K562 (cell line): ENCODE data around the gene KRTAP13-4. TPM values are rescaled to one million over a fixed set of nuclear protein-coding genes. Genes with fewer than 3 reads are reported as not detected.

Experiments used
- ATAC-seq: fragments of 200-7000 bp; cut with Tn5 transposase; 3 replicates; pipeline ENCODE4 v1.9.1; 2020; ENCODE audit warnings: moderate library complexity
- BruUV-seq: library from RNA; stranded (reverse); fragments of 400-500 nt; replicated peaks from 2 replicates; lab custom pipeline; 2021; lab: Mats Ljungman, UMichigan
- CTCF ChIA-PET: fragments of 300-600 bp; formaldehyde crosslinking; extraction: SDS; loops from one replicate; lab custom pipeline; 2021; ENCODE audit warnings: low intra/inter-chr PET ratio; lab: Yijun Ruan, JAX
- POLR2A ChIA-PET: fragments of 300-600, 350-650 bp; sonication (Branson Sonifier 250); formaldehyde crosslinking; extraction: SDS; loops from one replicate; lab custom pipeline; 2021; ENCODE audit warnings: antibody characterized with exemption, inconsistent platforms; lab: Yijun Ruan, JAX
- DNase-seq, 4 experiments: peaks; one replicate each; pipeline versions ENCODE4 v3.0.0 to v3.0.0-alpha.2; 2011 to 2018; ENCODE audit warnings: low spot score in 3 of 4, mixed read lengths in 3 of 4; ENCODE audit errors: extremely low read depth in 1 of 4
- FAIRE-seq: peaks from 2 replicates; lab custom pipeline; 2011; peaks lifted over from hg19 to GRCh38; lab: Jason Lieb, UNC
- H2AFZ ChIP-seq: 2 replicates; pipeline ENCODE4 v1.6.0; 2011; ENCODE audit warnings: low read depth, low read length, control low read depth, inconsistent platforms
- H3K27ac ChIP-seq: fragments of 200-600 bp; 3 replicates; pipeline ENCODE4 v1.8.0; 2011; ENCODE audit warnings: low read depth, mild to moderate bottlenecking, control low read depth, inconsistent platforms, low read length, moderate library complexity, mixed read lengths; ENCODE audit errors: extremely low read depth
- H3K27me3 ChIP-seq, 2 experiments: fragments of 300-600 bp in 1 of 2; 2 replicates in 1 of 2; 3 replicates in 1 of 2; pipeline versions ENCODE4 v1.6.0 to v1.8.0; 2011; ENCODE audit warnings: inconsistent platforms in 2 of 2, low read length in 2 of 2, mild to moderate bottlenecking in 1 of 2, mixed read lengths in 1 of 2, moderate library complexity in 1 of 2; ENCODE audit not compliant: control insufficient read depth in 2 of 2, insufficient read depth in 2 of 2
- H3K36me3 ChIP-seq: fragments of 300-600 bp; 3 replicates; pipeline ENCODE4 v1.8.0; 2011; ENCODE audit warnings: mild to moderate bottlenecking, low read length, inconsistent platforms; ENCODE audit not compliant: control insufficient read depth, insufficient read depth
- H3K4me1 ChIP-seq, 2 experiments: fragments of 200-600 bp in 1 of 2; replicated peaks in 1 of 2; 2 replicates in 1 of 2; 3 replicates in 1 of 2; pipeline versions ENCODE4 v1.5.1 to v1.8.0; 2011; ENCODE audit warnings: inconsistent platforms in 2 of 2, low read length in 2 of 2, mild to moderate bottlenecking in 1 of 2, mixed read lengths in 1 of 2, moderate library complexity in 1 of 2; ENCODE audit not compliant: control insufficient read depth in 2 of 2, insufficient read depth in 2 of 2
- H3K4me2 ChIP-seq: 2 replicates; pipeline ENCODE4 v1.6.1; 2011; ENCODE audit warnings: low read length, control low read depth, inconsistent platforms, mixed read lengths; ENCODE audit not compliant: insufficient read depth
- H3K4me3 ChIP-seq: fragments of 200-600 bp; sonication (generic), shearing (Covaris generic); 2 replicates; pipeline ENCODE4 v1.5.1; 2016; ENCODE audit warnings: control low read depth, inconsistent platforms
- H3K79me2 ChIP-seq: fragments of 200-600 bp; 3 replicates; pipeline ENCODE4 v1.8.0; 2011; ENCODE audit warnings: low read length, inconsistent platforms; ENCODE audit not compliant: control insufficient read depth, insufficient read depth
- H3K9ac ChIP-seq, 2 experiments: 2 replicates each; pipeline versions ENCODE4 v1.6.0 to v1.6.1; 2011; ENCODE audit warnings: low read depth in 2 of 2, low read length in 2 of 2, control low read depth in 1 of 2, inconsistent platforms in 1 of 2, mild to moderate bottlenecking in 1 of 2, mixed read lengths in 1 of 2; ENCODE audit not compliant: insufficient read depth in 1 of 2
- H3K9me1 ChIP-seq: one replicate; pipeline ENCODE4 v1.6.0; 2011; ENCODE audit warnings: inconsistent platforms, mild to moderate bottlenecking, low read length, moderate library complexity; ENCODE audit not compliant: control insufficient read depth, insufficient read depth
- H3K9me3 ChIP-seq: replicated peaks from 2 replicates; pipeline ENCODE4 v1.5.1; 2011; ENCODE audit warnings: low read depth, low read length, inconsistent platforms; ENCODE audit not compliant: control insufficient read depth, insufficient read depth
- H4K20me1 ChIP-seq: replicated peaks from 2 replicates; pipeline ENCODE4 v1.6.1; 2011; ENCODE audit warnings: low read length, inconsistent platforms, mixed read lengths; ENCODE audit not compliant: control insufficient read depth, insufficient read depth
- ARID3B ChIP-seq: fragments of 250-450 bp; sonication (Bioruptor Pico); IDR thresholded peaks from 2 replicates; pipeline ENCODE4 v1.4.0; 2020; ENCODE audit warnings: borderline replicate concordance
- ELF2 ChIP-seq: fragments of 250-450 bp; sonication (Bioruptor Pico); IDR thresholded peaks from 2 replicates; pipeline ENCODE4 v1.5.0; 2021; ENCODE audit warnings: mild to moderate bottlenecking
- RFX1 ChIP-seq: fragments of 450-650 bp; IDR thresholded peaks from 2 replicates; pipeline ENCODE4 v1.6.1; 2016; ENCODE audit warnings: mild to moderate bottlenecking, moderate library complexity
- SMARCA5 ChIP-seq: fragments of 450-650 bp; IDR thresholded peaks from 2 replicates; pipeline ENCODE4 v1.6.1; 2016
- SRSF7 ChIP-seq: fragments of 200-400 bp; formaldehyde crosslinking; optimal IDR thresholded peaks from 2 replicates; pipeline ENCODE3; 2017; ENCODE audit warnings: mild to moderate bottlenecking, low read depth, low read length
- THAP12 ChIP-seq: fragments of 250-450 bp; sonication (Bioruptor Pico); IDR thresholded peaks from 2 replicates; pipeline ENCODE4 v1.9.0; 2021; ENCODE audit warnings: mild to moderate bottlenecking, inconsistent platforms
- ZNF316 ChIP-seq: fragments of 450-650 bp; IDR thresholded peaks from 2 replicates; pipeline ENCODE4 v1.6.1; 2016
- WGBS: fragments of 100-300 bp; shearing (Covaris generic); methylation state at CpG from one replicate; pipeline ENCODE4 v1.1.6; 2016; ENCODE audit warnings: low coverage, mixed read lengths; ENCODE audit not compliant: insufficient coverage; ENCODE audit errors: missing lambda C conversion rate; 5-methylcytosine and 5-hydroxymethylcytosine counted together
- in situ Hi-C: fragments of 300-500 bp; cut with MboI; formaldehyde crosslinking; loops from 4 replicates; pipeline ENCODE4 v1.15.0; 2018; ENCODE audit warnings: inconsistent platforms, mixed read lengths
- intact Hi-C: fragments of 100-400 bp; cut with micrococcal nuclease; formaldehyde crosslinking; loops from 2 replicates; pipeline ENCODE4 v1.14.2; 2022
- polyA plus RNA-seq, 8 experiments: library from polyadenylated mRNA; depleted of rRNA in 4 of 8; stranded (reverse) in 5 of 8; unstranded in 3 of 8; fragments of >200 nt; fragmentation: Nextera tagmentation in 2 of 8; fragmentation: Illumina TruSeq in 1 of 8; extraction: Ambion mirVana in 2 of 8; extraction: Trizol in 1 of 8; gene quantifications; 2 replicates each; pipeline versions ENCODE4 v1.2.1 to v1.2.3, GENCODE V29; 2011 to 2014; ENCODE audit warnings: inconsistent platforms in 1 of 8, missing spikeins in 1 of 8
- total RNA-seq, 7 experiments: library from RNA; depleted of rRNA in 6 of 7; stranded (reverse); fragments of >200 nt in 6 of 7; fragmentation: Illumina TruSeq in 2 of 7; extraction: Trizol in 2 of 7; gene quantifications; 2 replicates each; pipeline versions ENCODE4 v1.2.1 to v1.2.3, GENCODE V29; 2011 to 2021; ENCODE audit warnings: low replicate concordance in 1 of 7

Gene KRTAP13-4
- total and polyA plus RNA-seq, 9 of the 15 experiments (the other 6 are each of a cell fraction or from before 2014, with no cell fraction given) = not detected

GRCh38 chr21:30479259-30479658 lies 49.2 kb downstream of the KRTAP13-4 start:
- Histone ChIP-seq H3K9me1 (no peaks in the 10 kb centered on the region), H3K4me1 (no peaks in the 10 kb centered on the region), H2AFZ (no peak overlapping the region), H3K79me2 (no peaks in the 10 kb centered on the region), H3K4me3 (no peak overlapping the region), H3K36me3 (no peaks in the 10 kb centered on the region), H3K9ac (no peak overlapping the region), H3K4me2 (no peak overlapping the region), H3K27ac (no peak overlapping the region), H3K27me3 (no peaks in the 10 kb centered on the region), H4K20me1 (no peaks in the 10 kb centered on the region), H3K9me3 (no peaks in the 10 kb centered on the region; the same call in 1 of the 2 replicates)
- BruUV-seq = no TSS peak
- DNase-seq (no peak), ATAC-seq (no peak), FAIRE-seq (no peak)
- WGBS = 2% methylated on average over 4 of the region's 4 CpGs
- no peak for TF ChIP-seq ZNF316
- TF ChIP-seq RFX1 = no peak
- TF ChIP-seq SRSF7 = no peak
- TF ChIP-seq ELF2 (CRISPR knock-in tag) = no peak
- TF ChIP-seq THAP12 (CRISPR knock-in tag) = no peak
- no peak for TF ChIP-seq SMARCA5
- no peak for TF ChIP-seq ARID3B (CRISPR knock-in tag)
- intact Hi-C loops = no loop called here
- in situ Hi-C loops = no loop called here
- ChIA-PET CTCF (no interaction called here), POLR2A (no interaction called here)
